HG03442 (cell line): Measurements from ENCODE around the gene PSORS1C2.
A peak's percentile ranks its signal among the peaks of the same experiment; 100 is the strongest.
"Not testable (repeated sequence)": the region's sequence is repeated elsewhere in the genome, so short reads cannot be mapped to it uniquely, and the experiment has no call there.

Experiments used
- ATAC-seq: cut with Tn5 transposase; IDR thresholded peaks from one replicate; pipeline ENCODE4 v1.9.1; 2021; ENCODE audit warnings: mild to moderate bottlenecking, moderate library complexity; ENCODE audit not compliant: unreplicated experiment

Gene PSORS1C2

GRCh38 chr6:31168606-31169005 lies 29.7 kb upstream of the PSORS1C2 start:
- no peak for ATAC-seq

GRCh38 chr6:31165986-31166385 lies 27.1 kb upstream of the PSORS1C2 start:
- no peak for ATAC-seq

DNA sequence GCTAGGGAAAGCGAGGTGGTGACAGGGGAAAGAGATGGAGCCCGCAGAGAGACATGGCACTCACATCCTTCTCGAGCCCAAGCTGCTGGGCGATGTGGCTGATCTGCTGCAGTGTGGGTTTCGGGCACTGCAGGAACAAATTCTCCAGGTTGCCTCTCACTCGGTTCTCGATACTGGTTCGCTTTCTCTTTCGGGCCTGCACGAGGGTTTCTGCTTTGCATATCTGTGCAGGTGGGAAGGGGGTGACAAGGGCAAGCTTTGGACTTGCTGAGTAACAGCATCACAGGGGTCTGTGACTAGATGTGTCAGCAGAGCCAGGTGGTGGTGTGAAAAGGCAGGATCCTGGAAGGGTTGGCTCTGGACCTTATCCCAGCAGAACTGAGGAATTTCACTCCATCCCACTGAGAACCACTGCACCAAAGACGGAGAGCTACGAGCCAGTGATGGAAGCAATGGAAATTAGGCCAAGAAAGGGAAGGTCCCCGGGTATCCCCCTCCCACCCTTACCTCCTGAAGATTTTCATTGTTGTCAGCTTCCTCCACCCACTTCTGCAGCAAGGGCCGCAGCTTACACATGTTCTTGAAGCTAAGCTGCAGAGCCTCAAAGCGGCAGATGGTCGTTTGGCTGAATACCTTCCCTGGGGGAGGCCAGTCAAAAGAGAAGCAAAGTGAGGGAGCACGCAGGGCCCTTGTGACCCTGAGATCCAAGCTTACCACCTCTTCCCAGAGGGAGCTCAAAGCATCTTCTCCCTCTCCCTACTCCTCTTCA lies 26.4 kb upstream of the PSORS1C2 start:
- ATAC-seq, result peak; percentile 72

- ATAC-seq, result not testable (repeated sequence)
Measured at GRCh38 chr6:31164475-31165063, 25.7 kb upstream of the PSORS1C2 start.

DNA sequence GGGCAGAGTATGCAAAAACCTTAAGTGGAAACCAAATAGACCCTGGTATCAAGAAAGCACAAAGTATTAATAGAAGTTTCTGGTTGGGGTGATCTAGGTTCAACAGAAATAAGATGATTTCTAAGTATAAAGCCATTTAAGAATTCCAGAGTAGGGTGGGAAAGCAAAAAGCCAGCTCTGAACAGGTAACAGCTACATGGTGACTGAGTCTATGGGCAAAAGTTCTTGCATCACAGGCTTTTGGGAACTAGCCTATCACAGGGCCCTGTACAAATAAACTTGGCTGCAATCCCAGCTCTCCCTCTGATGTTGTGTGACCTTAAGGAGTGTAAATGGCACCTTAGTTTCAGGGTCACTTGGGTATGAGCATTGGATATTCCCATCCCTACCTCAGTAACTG lies 25.1 kb upstream of the PSORS1C2 start:
- ATAC-seq, result no peak

DNA sequence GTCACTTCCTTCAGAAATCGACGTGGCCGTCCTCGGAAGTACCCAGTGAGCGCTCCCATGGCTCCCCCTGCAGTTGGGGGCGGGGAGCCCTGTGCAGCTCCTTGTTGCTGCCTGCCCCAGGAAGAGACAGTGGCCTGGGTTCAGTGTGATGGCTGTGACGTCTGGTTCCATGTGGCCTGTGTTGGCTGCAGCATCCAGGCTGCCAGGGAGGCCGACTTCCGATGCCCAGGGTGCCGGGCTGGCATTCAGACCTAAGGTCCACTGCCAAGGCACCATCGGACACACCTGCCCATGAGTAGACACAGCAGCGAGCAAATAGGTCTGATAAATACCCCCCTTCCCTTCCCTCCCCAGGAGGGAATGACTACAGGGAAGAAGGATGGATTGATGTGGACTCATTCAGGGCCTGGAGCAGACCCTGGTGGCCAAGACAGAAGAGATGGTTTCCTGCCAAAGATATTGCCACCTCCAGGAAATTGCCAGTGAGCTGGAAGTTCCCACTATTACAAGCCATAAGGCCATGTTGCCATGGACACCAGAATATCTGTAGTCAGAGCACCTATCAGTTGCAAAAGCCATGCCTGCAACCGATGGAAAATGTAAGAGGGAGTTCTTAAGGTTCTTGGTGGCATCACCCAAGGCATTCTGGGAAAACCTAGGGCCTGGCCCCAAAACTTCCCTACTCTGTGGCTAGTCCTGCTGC lies 23.7 kb upstream of the PSORS1C2 start:
- no peak for ATAC-seq

DNA sequence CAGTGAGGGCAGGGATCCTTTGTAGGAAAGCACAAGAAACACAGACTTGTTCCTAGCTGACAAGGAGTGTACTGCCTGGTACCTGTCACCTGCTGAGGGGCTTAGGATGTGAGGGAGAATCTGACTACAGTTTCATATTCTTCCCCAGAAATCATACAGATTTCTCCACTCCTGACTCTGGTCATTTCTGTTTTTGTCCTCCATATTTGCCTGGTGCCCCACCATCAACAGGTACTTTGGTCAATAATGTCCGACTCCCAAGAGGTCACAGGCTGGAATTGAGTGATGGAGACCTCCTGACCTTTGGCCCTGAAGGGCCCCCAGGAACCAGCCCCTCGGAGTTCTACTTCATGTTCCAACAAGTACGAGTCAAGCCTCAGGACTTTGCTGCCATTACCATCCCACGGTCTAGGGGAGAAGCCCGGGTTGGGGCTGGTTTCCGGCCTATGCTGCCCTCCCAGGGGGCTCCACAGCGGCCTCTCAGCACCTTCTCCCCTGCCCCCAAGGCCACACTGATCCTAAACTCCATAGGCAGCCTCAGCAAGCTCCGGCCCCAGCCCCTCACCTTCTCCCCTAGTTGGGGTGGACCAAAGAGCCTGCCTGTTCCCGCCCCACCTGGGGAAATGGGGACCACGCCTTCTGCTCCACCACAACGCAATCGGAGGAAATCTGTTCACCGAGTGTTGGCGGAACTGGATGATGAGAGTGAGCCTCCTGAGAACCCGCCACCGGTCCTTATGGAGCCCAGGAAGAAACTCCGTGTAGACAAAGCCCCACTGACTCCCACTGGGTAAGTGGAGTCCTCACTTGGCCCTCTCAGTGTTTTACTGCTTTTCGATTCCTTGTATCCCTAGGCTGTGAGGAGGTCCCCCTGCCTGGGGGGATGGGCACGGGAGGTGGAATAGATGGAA lies 22.6 kb upstream of the PSORS1C2 start:
- no peak for ATAC-seq

DNA sequence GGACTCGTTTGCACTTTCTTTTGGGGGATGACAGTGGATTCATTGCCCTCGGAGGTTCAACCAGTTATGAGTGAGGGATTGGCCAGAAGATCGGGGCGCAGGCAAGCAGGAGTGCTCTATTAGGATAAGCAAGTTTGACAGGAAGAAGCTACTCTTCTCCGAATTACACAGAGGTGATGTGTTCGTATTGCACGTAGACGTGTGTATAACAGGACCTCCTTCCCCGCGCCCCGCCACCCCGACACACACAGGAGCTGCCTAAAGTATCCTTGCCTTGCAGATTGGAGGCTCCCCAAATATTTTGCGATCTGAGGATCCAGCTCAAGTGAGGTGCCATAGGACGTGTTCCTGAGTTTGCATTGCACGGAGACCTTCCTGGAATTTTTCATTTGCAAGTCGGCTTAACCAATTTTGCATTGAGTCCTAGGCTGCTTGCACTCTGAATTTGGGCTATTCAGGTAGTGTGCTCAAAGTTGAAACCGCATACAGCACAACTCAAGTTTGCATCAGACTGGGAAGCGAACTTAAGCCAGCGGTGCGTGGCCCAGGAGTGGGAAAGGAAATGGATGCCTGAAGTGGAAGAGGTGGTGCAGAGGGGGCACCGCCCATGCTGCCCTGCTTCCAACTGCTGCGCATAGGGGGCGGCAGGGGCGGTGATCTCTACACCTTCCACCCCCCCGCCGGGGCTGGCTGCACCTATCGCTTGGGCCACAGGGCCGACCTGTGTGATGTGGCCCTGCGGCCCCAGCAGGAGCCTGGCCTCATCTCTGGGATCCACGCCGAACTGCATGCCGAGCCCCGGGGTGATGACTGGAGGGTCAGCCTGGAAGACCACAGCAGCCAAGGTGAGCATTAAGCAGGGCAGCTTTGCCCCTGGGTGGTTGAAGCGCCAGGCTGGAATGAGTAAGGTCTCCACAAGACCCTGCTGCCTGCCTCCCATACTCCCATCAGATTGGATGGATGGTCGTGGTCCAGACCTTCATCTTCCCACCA lies 20.3 kb upstream of the PSORS1C2 start:
- ATAC-seq, result no peak

DNA sequence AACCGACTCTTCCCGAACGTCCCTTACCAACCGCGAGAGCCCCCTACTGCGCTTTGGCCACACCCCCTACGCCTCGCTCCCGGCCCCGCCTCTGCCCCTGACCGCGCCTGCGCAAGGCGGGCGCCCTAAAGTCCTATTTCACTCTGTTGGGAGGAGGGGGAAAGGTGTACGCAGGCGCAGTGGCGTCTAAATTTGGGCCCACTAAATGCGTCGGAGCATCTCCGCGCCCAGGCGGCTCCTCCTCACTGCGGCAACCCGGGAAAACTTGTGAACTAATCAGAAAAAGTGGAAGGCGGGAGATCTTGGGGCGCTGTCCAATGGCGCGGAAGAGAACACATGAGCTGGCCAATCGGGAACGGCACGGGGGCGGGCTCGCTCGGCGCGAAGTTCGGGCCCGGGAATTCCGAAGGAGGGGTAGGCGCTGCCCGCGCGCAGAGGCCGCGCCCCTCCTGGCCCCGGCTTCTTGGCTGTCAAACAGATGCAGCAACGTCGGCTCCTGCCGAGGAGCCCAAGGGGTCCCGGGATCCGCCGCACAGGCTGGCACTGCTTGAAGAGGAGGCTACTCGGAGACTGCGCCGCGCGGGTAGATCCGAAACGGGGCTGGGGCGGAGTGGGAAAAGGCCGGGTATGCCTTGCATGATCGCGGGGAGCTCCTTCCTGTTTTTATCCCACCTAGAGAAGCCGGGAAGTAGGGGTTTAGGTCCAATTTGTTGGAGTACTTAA lies 19.4 kb upstream of the PSORS1C2 start, which contains the start of gene TCF19:
TSS of gene TCF19 (plus strand) at position 450 of the 723 bp plus-strand sequence. CDS start 881 bp downstream, outside the sequence.
- peak; percentile 84 for ATAC-seq

GRCh38 chr6:31157513-31158139 lies 18.8 kb upstream of the PSORS1C2 start, which contains the start of gene CCHCR1:
Gene CCHCR1, minus strand, starts transcription at chr6:31157802. Its CDS starts 202 bp downstream, at chr6:31157600.
- no peak for ATAC-seq

DNA sequence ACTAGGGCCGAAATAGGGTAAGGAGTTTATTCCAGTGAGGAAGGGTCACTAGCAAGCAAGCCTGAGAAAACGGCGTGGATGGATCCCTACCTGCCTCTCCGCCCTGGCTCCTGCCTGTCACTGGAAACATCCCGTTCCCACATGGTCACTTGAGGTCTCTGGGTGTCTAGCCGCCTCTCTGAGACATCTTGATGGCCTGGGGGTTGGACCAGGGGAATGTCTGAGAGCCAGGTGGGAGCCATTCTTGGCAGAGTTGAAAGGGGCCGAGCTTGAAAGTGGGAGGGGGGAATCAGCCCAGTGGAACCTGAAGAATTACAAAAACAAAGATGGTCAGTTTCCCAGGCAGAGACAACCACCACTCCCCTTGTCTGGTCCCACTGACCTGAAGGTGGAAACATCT lies 17.8 kb upstream of the PSORS1C2 start:
- ATAC-seq, result no peak

DNA sequence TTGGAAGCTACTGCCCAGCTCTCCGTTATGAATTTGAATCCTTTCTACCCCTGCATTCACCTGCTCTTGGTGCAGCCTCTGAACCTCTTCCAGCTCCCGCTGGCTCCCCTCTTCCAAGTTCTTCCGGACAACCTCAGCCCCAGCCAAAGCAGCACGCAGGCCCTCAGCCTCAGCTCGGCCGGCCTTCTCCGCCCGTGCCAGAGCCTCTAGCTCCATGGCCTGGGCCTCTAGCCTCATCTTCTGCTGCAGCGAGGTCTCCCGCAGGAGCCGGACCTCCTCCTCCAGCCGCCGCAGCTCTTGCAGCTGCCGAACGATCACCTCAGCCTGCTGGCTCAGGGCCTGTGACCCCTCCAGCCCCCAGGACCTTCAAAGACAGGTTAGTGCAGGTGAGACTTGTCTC lies 15.6 kb upstream of the PSORS1C2 start:
- no peak for ATAC-seq

GRCh38 chr6:31152781-31153180 lies 13.9 kb upstream of the PSORS1C2 start:
- ATAC-seq, result no peak

DNA sequence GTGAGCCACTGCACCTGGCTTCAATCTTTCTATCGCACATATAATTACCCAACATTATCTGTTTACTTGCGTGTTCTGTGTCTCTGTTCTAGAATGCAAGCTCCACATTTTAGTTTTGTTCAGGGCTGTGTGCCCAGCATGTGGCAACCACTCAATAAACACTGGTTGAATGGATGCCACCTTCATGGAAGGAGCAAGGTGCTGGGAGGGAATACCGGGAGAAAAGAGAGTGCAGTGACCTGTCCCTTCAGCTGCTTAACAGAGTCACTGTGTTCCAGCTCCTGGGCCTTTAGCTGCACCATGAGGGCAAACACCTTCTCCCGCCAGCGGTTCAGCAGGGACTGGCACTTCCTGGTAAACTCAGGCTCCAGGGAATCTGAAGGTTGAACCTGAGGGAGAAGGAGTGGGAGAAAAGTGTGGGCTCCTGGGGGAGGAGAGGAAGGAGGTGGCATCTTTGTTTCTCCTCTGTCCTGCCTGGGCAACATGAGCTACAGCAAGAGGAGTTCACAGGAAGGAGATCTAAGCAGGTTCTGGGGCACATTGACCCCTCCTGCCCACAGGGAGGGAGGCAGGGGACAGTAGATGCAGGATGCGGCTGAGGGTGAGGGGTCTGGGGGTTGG lies 11.1 kb upstream of the PSORS1C2 start:
- ATAC-seq, result no peak

DNA sequence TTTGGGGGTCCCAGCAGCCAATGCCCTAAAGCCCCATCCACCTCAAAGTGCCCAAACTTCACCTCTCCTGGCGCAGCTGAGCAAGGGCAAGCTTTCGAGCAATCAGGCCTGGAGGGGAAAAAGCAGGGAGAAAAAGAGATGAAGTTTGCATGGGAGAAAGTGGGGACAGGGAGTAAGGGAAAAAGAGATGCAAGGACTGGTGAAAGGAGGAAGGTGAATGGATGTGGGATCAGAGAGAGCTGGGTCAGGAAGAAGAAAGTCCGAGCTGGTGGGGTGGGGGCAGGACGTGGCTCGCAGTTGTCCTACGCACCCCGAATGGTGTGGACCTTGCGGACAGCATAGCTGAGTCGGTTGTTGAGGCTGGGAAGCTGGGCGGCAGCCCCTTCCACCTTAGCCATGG lies 6.5 kb upstream of the PSORS1C2 start:
- no peak for ATAC-seq

DNA sequence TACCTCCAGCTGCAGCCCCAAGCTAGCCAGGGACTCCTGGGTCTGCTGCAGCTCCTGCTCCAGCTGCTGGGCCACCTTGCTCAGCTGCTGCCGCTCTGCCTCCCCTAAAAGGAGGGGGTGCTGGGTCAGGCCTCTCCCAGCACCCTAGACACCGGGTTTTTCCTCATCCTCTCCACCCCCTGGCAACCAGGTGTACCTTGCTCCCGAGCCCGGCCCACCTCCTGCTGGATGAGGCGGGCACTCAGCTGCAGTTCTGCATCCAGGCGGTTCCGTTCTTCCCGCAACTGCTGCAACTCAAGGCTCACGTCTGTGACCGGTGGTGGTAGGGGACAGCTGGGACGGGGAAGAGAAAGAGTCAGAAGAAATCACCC lies 6.1 kb upstream of the PSORS1C2 start:
- ATAC-seq, result no peak

DNA sequence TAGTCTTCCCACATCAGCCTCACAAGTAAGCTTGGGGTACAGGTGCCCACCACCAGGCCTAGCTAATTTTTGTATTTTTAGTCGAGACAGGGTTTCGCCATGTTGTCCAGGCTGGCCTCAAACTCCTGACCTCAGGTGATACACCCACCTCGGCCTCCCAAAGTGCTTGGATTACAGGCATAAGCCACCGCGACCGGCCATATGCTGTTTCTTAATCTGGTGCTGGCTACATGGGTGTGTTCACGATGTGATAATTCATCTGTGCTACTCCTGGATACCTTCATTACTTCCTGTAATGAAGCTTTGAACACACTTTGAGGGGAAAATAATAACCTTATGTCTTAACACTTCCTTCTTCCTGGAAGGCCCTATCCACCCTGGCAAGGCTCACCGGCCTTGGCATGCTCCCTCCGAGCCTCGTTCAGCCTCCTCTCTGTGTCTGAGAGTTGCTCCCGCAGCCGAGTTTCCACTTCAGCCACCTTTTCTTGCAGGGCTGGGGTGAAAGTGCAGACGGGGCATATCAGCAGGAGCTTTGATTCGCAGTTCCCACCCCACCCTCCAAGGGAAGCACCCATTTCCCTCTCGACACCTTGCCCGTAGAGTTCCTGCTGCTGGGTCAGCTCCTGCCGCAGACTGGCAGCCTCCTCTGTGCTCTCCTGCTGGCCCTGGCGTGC lies 5.6 kb upstream of the PSORS1C2 start:
- no peak for ATAC-seq

DNA sequence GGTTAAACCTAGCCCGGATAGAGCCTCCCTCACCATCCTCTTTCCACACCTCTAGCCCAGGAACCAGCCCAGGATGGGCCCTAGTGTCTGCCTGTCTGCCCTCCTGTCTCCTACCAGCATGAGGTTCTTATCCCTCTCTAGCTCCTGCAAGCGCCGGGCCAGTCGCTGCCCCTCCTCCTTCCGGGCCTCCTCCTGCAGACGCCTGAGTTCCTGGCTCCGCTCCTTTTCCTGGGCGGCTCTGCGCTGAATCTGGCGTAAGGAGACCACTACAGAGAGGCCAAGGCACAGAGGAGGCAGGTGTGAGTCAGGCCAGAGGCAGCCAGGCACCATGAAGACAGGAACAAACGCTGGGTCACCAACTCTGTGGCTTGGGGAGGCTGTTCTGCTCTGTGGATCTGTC lies 4.3 kb upstream of the PSORS1C2 start:
- ATAC-seq, result no peak
